SK-N-SH treated with all-trans-retinoic acid at 6 μM for 48 hours (cell line): ENCODE measurements around the gene IGFBP2.

Experiments
- ATAC-seq: fragments of 200-7000 bp; cut with Tn5 transposase; 3 replicates; pipeline ENCODE4 v1.9.1; 2020; ENCODE audit warnings: mild to moderate bottlenecking, moderate library complexity
- ARNTL ChIP-seq: fragments of 450-650 bp; formaldehyde crosslinking; IDR thresholded peaks from 2 replicates; pipeline ENCODE4 v1.5.0; 2020; ENCODE audit warnings: low read depth, mild to moderate bottlenecking, moderate library complexity, borderline replicate concordance
- BACH2 ChIP-seq: fragments of 250-450 bp; sonication (Bioruptor Pico); IDR thresholded peaks from 2 replicates; pipeline ENCODE4 v1.9.0; 2021; ENCODE audit warnings: mild to moderate bottlenecking, borderline replicate concordance
- CREB5 ChIP-seq: fragments of 250-450 bp; sonication (Bioruptor Pico); IDR thresholded peaks from 2 replicates; pipeline ENCODE4 v1.5.1; 2020; ENCODE audit warnings: low read depth, mild to moderate bottlenecking, moderate library complexity
- CSDC2 ChIP-seq: fragments of 250-450 bp; sonication (Bioruptor Pico); IDR thresholded peaks from 2 replicates; pipeline ENCODE4 v1.5.0; 2020; ENCODE audit warnings: mild to moderate bottlenecking, moderate library complexity
- ESRRG ChIP-seq: fragments of 250-450 bp; sonication (Bioruptor Pico); IDR thresholded peaks from 2 replicates; pipeline ENCODE4 v1.6.1; 2021; ENCODE audit warnings: mild to moderate bottlenecking
- GLIS3 ChIP-seq: fragments of 250-450 bp; sonication (Bioruptor Pico); IDR thresholded peaks from 2 replicates; pipeline ENCODE4 v1.5.0; 2020; ENCODE audit warnings: mild to moderate bottlenecking, moderate library complexity
- ISL1 ChIP-seq: fragments of 250-450 bp; sonication (Bioruptor Pico); IDR thresholded peaks from 2 replicates; pipeline ENCODE4 v2.1.2; 2022; ENCODE audit warnings: mild to moderate bottlenecking, moderate library complexity
- OSR1 ChIP-seq: fragments of 250-450 bp; sonication (Bioruptor Pico); IDR thresholded peaks from 2 replicates; pipeline ENCODE4 v1.8.0; 2022; ENCODE audit warnings: moderate library complexity, mild to moderate bottlenecking, inconsistent platforms
- PATZ1 ChIP-seq: fragments of 250-450 bp; sonication (Bioruptor Pico); IDR thresholded peaks from 2 replicates; pipeline ENCODE4 v1.8.0; 2020; ENCODE audit warnings: mild to moderate bottlenecking, moderate library complexity, borderline replicate concordance
- POU6F1 ChIP-seq: fragments of 250-450 bp; sonication (Bioruptor Pico); IDR thresholded peaks from 2 replicates; pipeline ENCODE4 v1.8.0; 2021; ENCODE audit warnings: low read depth, mild to moderate bottlenecking, moderate library complexity, borderline replicate concordance
- PPARA ChIP-seq: fragments of 250-450 bp; sonication (Bioruptor Pico); IDR thresholded peaks from 2 replicates; pipeline ENCODE4 v1.5.0; 2020; ENCODE audit warnings: mild to moderate bottlenecking, borderline replicate concordance
- RARB ChIP-seq: fragments of 250-450 bp; sonication (Bioruptor Pico); IDR thresholded peaks from 2 replicates; pipeline ENCODE4 v1.8.0; 2021; ENCODE audit warnings: mild to moderate bottlenecking, moderate library complexity
- SNAI2 ChIP-seq: fragments of 250-450 bp; sonication (Bioruptor Pico); IDR thresholded peaks from 2 replicates; pipeline ENCODE4 v1.5.0; 2020; ENCODE audit warnings: mild to moderate bottlenecking, moderate library complexity
- TCF4 ChIP-seq: fragments of 250-450 bp; sonication (Bioruptor Pico); IDR thresholded peaks from 2 replicates; pipeline ENCODE4 v1.8.0; 2021; ENCODE audit warnings: mild to moderate bottlenecking, moderate library complexity, borderline replicate concordance
- TOX ChIP-seq: fragments of 250-450 bp; sonication (Bioruptor Pico); IDR thresholded peaks from 2 replicates; pipeline ENCODE4 v1.8.0; 2021; ENCODE audit warnings: mild to moderate bottlenecking, moderate library complexity, borderline replicate concordance
- TSHZ2 ChIP-seq: fragments of 250-450 bp; sonication (Bioruptor Pico); IDR thresholded peaks from 2 replicates; pipeline ENCODE4 v1.5.0; 2020; ENCODE audit warnings: mild to moderate bottlenecking, moderate library complexity
- ZC3H10 ChIP-seq: fragments of 250-450 bp; sonication (Bioruptor Pico); IDR thresholded peaks from 2 replicates; pipeline ENCODE4 v1.5.1; 2021; ENCODE audit warnings: mild to moderate bottlenecking, moderate library complexity
- ZFP3 ChIP-seq: fragments of 250-450 bp; sonication (Bioruptor Pico); IDR thresholded peaks from 2 replicates; pipeline ENCODE4 v1.5.0; 2020; ENCODE audit warnings: mild to moderate bottlenecking, moderate library complexity
- ZFP30 ChIP-seq: fragments of 450-650 bp; formaldehyde crosslinking; IDR thresholded peaks from 2 replicates; pipeline ENCODE4 v1.5.0; 2022; ENCODE audit warnings: mild to moderate bottlenecking, moderate library complexity
- ZNF565 ChIP-seq: fragments of 450-650 bp; formaldehyde crosslinking; conservative IDR thresholded peaks from 2 replicates; pipeline ENCODE4 v1.5.0; 2020; ENCODE audit warnings: low read depth, mild to moderate bottlenecking, moderate library complexity
- ZNF70 ChIP-seq: fragments of 450-650 bp; formaldehyde crosslinking; IDR thresholded peaks from 2 replicates; pipeline ENCODE4 v1.5.0; 2020; ENCODE audit warnings: mild to moderate bottlenecking, moderate library complexity
- ZNF8 ChIP-seq: fragments of 450-650 bp; formaldehyde crosslinking; IDR thresholded peaks from 2 replicates; pipeline ENCODE4 v1.5.0; 2020; ENCODE audit warnings: mild to moderate bottlenecking, moderate library complexity

IGFBP2 gene

GRCh38 chr2:216676630-216677029, 43.4 kb downstream of the IGFBP2 start (continued):
- no peak for TF ChIP-seq OSR1 (CRISPR knock-in tag)
- no peak for TF ChIP-seq ZFP30 (CRISPR knock-in tag)
- no peak for TF ChIP-seq PATZ1 (CRISPR knock-in tag)
- no peak for TF ChIP-seq RARB (CRISPR knock-in tag)
- TF ChIP-seq CSDC2, result no peak

GRCh38 chr2:216677439-216678097, 44.3 kb downstream of the IGFBP2 start:
- no peak for TF ChIP-seq PPARA
- TF ChIP-seq GLIS3, result no peak
- TF ChIP-seq POU6F1, result no peak
- TF ChIP-seq TCF4 (CRISPR knock-in tag), result no peak
- no peak for TF ChIP-seq CREB5 (CRISPR knock-in tag)
- TF ChIP-seq ZFP3 (CRISPR knock-in tag), result no peak
- no peak for TF ChIP-seq RARB (CRISPR knock-in tag)
- no peak for TF ChIP-seq ZNF8 (CRISPR knock-in tag)
- no peak for TF ChIP-seq ISL1
- no peak for TF ChIP-seq BACH2
- TF ChIP-seq ZNF70 (CRISPR knock-in tag), result no peak
- no peak for TF ChIP-seq ESRRG (CRISPR knock-in tag)
- no peak for TF ChIP-seq TOX (CRISPR knock-in tag)
- TF ChIP-seq ARNTL (CRISPR knock-in tag), result no peak
- TF ChIP-seq ZC3H10, result no peak
- no peak for TF ChIP-seq OSR1 (CRISPR knock-in tag)
- TF ChIP-seq SNAI2, result no peak
- TF ChIP-seq TSHZ2, result no peak
- no peak for TF ChIP-seq ZFP30 (CRISPR knock-in tag)
- TF ChIP-seq ZNF565, result no peak
- ATAC-seq, result no peak

GRCh38 chr2:216678098-216678465, 44.9 kb downstream of the IGFBP2 start:
- no peak for ATAC-seq
- TF ChIP-seq CREB5 (CRISPR knock-in tag) (no peak), BACH2 (no peak)
